ENCODE measurements around the gene SPHK2. TPM values are rescaled to one million over a fixed set of nuclear protein-coding genes. Genes with fewer than 3 reads are reported as not detected.
"Not testable (repeated sequence)": the region's sequence is repeated elsewhere in the genome, so short reads cannot be mapped to it uniquely, and the experiment has no call there.

SPHK2 gene
- total RNA-seq, 1 experiment from 2014 or later = 6.5 TPM

DNA sequence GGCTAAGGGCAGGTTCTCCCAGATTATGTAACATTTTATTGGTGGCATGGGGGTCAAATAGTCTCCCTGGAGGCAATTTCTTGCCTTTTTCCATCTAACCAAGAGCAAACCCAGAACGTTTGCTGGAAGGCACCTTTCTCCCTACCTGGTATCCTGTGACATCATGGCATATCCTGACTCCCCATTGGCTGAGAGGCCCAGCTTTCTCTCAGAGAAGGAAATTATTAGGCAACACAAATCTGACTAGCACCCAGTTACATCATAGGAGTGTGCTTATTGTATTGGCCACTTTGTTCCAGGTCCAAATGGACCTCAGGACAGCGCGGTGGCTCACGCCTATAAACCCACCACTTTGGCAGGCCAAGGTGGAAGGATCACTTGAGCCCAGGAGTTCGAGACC is 40.5 kb downstream of the SPHK2 start:
- DNase-seq (ENCODE audit: low spot score) = no peak

- DNase-seq (ENCODE audit: low spot score) = peak; percentile 92
Measured at GRCh38 chr19:48660852-48661710, 41.8 kb downstream of the SPHK2 start.

GRCh38 chr19:48661711-48662090 is 42.4 kb downstream of the SPHK2 start:
- no peak for DNase-seq (ENCODE audit: low spot score)

DNA sequence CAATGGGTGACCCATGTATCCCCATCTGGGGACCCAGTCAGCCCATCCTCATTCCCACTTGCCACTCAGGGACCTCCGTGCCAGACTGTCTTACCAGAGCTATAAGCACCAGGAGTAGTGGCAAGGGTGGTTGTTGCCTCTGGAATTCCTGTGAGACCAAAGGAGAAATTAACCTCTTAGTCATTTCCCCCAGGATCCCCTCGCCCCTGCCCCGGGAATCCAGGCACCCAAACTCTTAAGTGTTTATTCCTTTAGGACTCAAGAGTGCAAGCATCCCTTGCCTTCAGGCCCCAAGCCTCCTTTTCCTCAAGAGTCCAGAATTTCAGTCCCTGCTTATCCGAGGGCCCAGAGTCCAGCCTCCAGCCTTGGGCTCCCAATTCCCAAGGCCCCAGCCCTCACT is 44.4 kb downstream of the SPHK2 start:
- no peak for DNase-seq (ENCODE audit: low spot score)

- no peak for DNase-seq (ENCODE audit: low spot score)
Measured at GRCh38 chr19:48664476-48664875, 45.2 kb downstream of the SPHK2 start.

- DNase-seq (ENCODE audit: low spot score) = no peak
Measured at GRCh38 chr19:48665786-48666185, 46.5 kb downstream of the SPHK2 start.

- no peak for DNase-seq (ENCODE audit: low spot score)
Measured at GRCh38 chr19:48668332-48668731, 49.0 kb downstream of the SPHK2 start.

DNA sequence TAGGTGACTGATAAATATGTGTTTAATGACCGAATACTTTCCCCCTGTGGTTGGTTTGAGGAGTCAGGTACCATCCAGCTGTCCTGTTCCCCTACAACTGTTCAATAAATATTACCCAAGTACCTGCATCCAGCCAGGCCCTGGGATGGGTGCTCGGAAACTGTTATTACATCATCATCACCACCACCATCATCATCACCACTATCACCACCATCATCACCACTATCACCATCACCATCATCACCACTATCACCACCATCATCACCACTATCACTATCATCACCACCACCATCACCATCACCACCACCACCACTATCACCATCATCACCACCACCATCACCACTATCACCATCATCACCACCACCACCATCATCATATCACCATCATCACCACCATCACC is 49.5 kb downstream of the SPHK2 start:
- DNase-seq (ENCODE audit: low spot score) = no peak

GRCh38 chr19:48669903-48670668 is 50.8 kb downstream of the SPHK2 start:
- no peak for DNase-seq (ENCODE audit: low spot score)

DNA sequence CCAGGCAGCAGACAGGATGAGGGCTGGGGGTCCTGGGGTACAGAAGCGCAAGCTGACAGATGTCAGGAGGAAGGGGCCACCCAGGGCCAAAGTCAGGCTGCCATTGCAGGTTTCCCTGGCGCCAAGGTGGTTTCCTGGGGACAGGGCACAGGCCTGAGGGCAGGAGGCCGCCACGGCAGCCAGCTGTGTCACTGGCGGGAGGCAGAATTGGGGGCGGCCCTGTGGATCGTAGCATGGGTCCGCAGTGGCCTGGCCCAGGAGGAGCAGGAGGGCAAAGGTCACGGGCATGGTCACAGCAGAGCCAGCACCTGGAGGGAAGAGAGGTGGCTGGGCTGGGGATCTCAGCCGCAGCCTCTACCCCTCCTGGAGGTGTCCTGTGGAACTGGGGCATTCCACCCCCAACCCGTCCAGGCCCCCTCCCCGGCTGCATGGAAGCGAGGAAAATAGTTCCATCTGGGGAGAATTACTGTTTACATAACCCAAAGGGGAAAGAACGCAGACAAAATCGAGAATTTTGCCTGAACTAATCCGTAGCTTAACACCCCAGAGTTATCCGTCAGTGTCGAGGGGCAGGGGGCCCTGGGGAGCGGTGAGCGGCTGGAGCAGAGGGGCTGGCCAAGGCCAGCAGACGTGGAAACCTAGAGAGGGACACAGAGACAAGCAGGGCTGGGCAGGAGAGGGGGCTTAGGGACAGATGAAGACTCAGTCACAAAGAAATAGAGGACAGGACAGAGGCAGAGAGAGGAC is 51.6 kb downstream of the SPHK2 start:
- no peak for DNase-seq (ENCODE audit: low spot score)

GRCh38 chr19:48671446-48671995 is 52.2 kb downstream of the SPHK2 start:
- DNase-seq (ENCODE audit: low spot score) = no peak

- DNase-seq (ENCODE audit: low spot score) = no peak
Measured at GRCh38 chr19:48672994-48673393, 53.7 kb downstream of the SPHK2 start, which contains the start of gene NTN5. TSS of gene NTN5 (minus strand) at chr19:48673017. CDS start at chr19:48670986, 2,031 bp downstream.

DNA sequence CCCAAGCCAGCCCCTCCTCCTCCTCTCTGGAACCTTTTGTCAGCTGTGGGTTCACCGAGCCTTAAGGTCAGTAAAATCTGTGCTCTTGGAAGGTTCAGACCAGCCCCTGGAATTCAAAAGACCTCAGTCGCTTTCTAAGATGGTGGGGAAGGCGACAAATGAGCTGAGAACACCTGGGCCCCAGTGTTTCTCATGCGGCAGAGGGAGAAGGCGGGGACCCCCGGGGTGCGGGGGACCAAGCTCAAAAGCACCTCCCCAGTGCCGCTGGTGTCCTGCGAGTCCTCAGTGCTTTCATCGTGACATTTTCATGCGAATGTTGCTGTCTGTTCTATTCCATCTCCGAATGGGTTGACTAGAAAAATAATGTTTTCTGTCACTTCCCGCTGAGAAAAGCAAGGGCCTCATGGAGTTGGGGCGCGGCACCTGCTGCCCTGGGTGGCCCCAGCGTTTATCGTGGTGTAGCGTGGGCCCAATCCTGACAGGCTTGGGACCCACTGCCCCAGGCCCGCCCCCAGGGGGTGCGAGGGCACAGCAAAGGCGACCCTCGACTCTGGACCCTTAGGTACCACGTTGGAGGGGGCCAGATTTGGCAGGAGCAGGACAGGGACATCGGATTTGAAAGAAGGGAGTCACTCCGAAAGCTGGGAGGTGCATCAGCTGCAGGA is 54.3 kb downstream of the SPHK2 start:
- no peak for DNase-seq (ENCODE audit: low spot score)

GRCh38 chr19:48674216-48674809 is 55.0 kb downstream of the SPHK2 start:
- no peak for DNase-seq (ENCODE audit: low spot score)

GRCh38 chr19:48674921-48675824 is 55.9 kb downstream of the SPHK2 start:
- peak; percentile 76 for DNase-seq (ENCODE audit: low spot score)

DNA sequence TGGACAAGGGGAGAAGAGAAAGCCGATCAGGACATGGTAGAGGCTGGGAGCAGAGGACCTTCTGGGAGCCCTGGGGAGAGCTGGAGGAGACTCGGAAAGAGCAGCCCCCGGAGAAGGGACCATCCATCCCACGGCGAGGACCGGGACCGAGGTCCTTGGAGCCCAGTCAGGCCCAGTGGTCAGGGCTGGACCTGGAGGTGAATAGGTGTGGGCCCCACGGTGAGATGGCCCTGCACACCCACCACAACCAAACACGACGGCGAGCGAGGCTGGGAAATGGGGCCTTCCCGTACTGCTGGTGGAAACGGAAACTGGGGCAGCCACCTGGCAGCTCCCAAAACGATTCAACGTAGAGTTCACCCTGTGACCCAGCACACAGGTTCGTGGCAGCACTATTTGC is 57.2 kb downstream of the SPHK2 start:
- no peak for DNase-seq (ENCODE audit: low spot score)

DNA sequence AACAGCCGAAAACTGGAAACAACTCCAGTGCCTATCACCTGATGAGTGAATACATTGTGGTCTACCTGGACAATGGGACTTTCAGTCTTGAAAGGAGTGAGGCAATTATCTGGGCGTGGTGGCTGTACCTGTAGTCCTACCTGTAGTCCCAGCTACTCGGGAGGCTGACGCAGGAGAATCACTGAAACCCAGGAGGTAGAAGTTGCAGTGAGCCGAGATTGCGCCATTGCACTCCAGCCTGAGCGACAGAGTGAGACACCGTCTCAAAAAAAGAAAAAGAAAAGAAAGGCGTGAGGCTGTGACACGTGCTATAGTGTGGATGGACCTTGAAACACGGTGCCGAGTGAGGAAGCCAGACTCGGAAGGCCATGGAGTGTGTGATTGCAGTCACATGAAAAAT is 57.6 kb downstream of the SPHK2 start:
- no peak for DNase-seq (ENCODE audit: low spot score)

GRCh38 chr19:48678201-48678600 is 58.9 kb downstream of the SPHK2 start:
- no peak for DNase-seq (ENCODE audit: low spot score)

- not testable (repeated sequence) for DNase-seq (ENCODE audit: low spot score)
Measured at GRCh38 chr19:48680006-48680405, 60.7 kb downstream of the SPHK2 start.
